HG03139 (cell line): Measurements from ENCODE around the gene PIP4P1.
"Not testable (repeated sequence)": the region's sequence is repeated elsewhere in the genome, so short reads cannot be mapped to it uniquely, and the experiment has no call there.

Experiments
- ATAC-seq: cut with Tn5 transposase; IDR thresholded peaks from one replicate; pipeline ENCODE4 v1.9.1; 2021; ENCODE audit not compliant: unreplicated experiment

Gene PIP4P1

GRCh38 chr14:20477211-20477876 is 16.1 kb upstream of the PIP4P1 start:
- ATAC-seq, result no peak

- no peak for ATAC-seq
Observed at GRCh38 chr14:20476776-20477175, 15.5 kb upstream of the PIP4P1 start.

- no peak for ATAC-seq
Observed at GRCh38 chr14:20472536-20473169, 11.4 kb upstream of the PIP4P1 start.

GRCh38 chr14:20470603-20470901 is 9.3 kb upstream of the PIP4P1 start:
- no peak for ATAC-seq

GRCh38 chr14:20469890-20470602 is 8.8 kb upstream of the PIP4P1 start:
- peak; percentile 24 for ATAC-seq

- peak; percentile 91 for ATAC-seq
Observed at GRCh38 chr14:20469242-20469889, 8.1 kb upstream of the PIP4P1 start, which contains the start of gene PNP. Gene PNP, plus strand, starts transcription at chr14:20469406. Its CDS starts 119 bp downstream, at chr14:20469525.

- no peak for ATAC-seq
Observed at GRCh38 chr14:20468764-20469241, 7.6 kb upstream of the PIP4P1 start.

GRCh38 chr14:20460458-20461224 is 593 bp downstream of the PIP4P1 start:
- ATAC-seq, result peak; percentile 7

- no peak for ATAC-seq
Observed at GRCh38 chr14:20458031-20458789, 3.0 kb downstream of the PIP4P1 start.

- no peak for ATAC-seq
Observed at GRCh38 chr14:20456971-20457370, 4.3 kb downstream of the PIP4P1 start.

- peak; percentile 34 for ATAC-seq
Observed at GRCh38 chr14:20455355-20456300, 5.6 kb downstream of the PIP4P1 start.

- ATAC-seq, result peak; percentile 79
Observed at GRCh38 chr14:20454516-20455354, 6.5 kb downstream of the PIP4P1 start, which contains the start of the genes APEX1 and OSGEP. Gene APEX1, plus strand, starts transcription at chr14:20455226. Its CDS starts 420 bp downstream, at chr14:20455646. Gene OSGEP, minus strand, starts transcription at chr14:20454812. Its CDS starts 129 bp downstream, at chr14:20454683.

GRCh38 chr14:20452831-20453230 is 8.4 kb downstream of the PIP4P1 start:
- not testable (repeated sequence) for ATAC-seq

GRCh38 chr14:20446889-20447288 is 14.3 kb downstream of the PIP4P1 start:
- no peak for ATAC-seq

GRCh38 chr14:20443650-20444049 is 17.6 kb downstream of the PIP4P1 start:
- not testable (repeated sequence) for ATAC-seq

GRCh38 chr14:20441461-20441860 is 19.8 kb downstream of the PIP4P1 start:
- ATAC-seq, result no peak

- peak; percentile 76 for ATAC-seq
Observed at GRCh38 chr14:20440882-20441281, 20.4 kb downstream of the PIP4P1 start.

GRCh38 chr14:20440465-20440864 is 20.8 kb downstream of the PIP4P1 start:
- ATAC-seq, result no peak
